ENCODE data around the gene SLC13A5. TPM values are rescaled to one million over a fixed set of nuclear protein-coding genes. Genes with fewer than 3 reads are reported as not detected.

SLC13A5 gene
- total and polyA plus RNA-seq, 2 donors (not counting 1 experiment from before 2014, with no cell fraction given) = not detected

DNA sequence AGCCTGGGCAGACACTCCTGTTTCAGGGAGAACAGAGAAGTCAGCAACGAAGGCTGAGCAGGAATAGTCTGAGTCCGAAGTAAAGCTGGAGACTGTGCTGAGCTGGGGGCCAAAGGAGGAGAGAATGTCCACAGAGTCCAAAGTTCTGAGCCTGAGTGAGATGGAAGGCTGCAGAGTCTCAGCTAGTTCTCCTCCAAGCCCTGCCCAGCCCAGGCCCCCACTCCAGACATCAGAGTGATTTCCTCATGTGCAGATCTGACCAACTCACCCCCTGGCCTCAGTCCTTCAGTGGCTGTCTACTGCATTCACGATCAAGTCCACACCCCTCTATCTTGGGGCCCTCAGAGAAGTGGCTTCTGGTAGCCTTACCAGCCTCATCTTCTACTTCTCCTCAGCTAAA lies 21.6 kb downstream of the SLC13A5 start:
- TF ChIP-seq EZH2 (IDR thresholded peaks at IDR 0.05; ENCODE audit: borderline replicate concordance, insufficient read depth, low read depth, low read length, poor library complexity, severe bottlenecking) (no peak), CTCF (IDR thresholded peaks at IDR 0.05) (no peak)
- Mint-ChIP-seq H3K4me3 (no peak overlapping the region), H3K27ac (no peak overlapping the region), H3K27me3 (peaks cover 53% of the 10 kb centered on the region), H3K4me1 (no peaks in the 10 kb centered on the region), H3K9me3 (ENCODE audit: insufficient read depth) (no peaks in the 10 kb centered on the region)
- no peak overlapping the region for H3K9ac ChIP-seq (ENCODE audit: low read length)
- WGBS (ENCODE audit: insufficient coverage) = 73% methylated on average over 1 of the region's 3 CpGs
- no peak overlapping the region for H2AFZ ChIP-seq (ENCODE audit: insufficient read depth, low read depth, low read length, poor library complexity, severe bottlenecking)
- H3K4me1 ChIP-seq (ENCODE audit: control insufficient read depth in 2 of 2, insufficient read depth in 2 of 2, low read length in 2 of 2) = no peaks in the 10 kb centered on the region
- intact Hi-C loops (cut with micrococcal nuclease) = no loop called here
- ATAC-seq (ENCODE audit: low read depth) (no peak), DNase-seq (no peak)
- H3K27ac ChIP-seq (ENCODE audit: low read length in 2 of 2) = no peak overlapping the region
- peaks cover 0 to 15% (median 0%) of the 10 kb centered on the region in 4 experiments for H3K27me3 ChIP-seq (replicated peaks in 1 of 4; ENCODE audit: control extremely low read depth in 1 of 4, control insufficient read depth in 3 of 4, insufficient read depth in 4 of 4, low read length in 3 of 4)
- no peaks in the 10 kb centered on the region for H3K9me3 ChIP-seq (ENCODE audit: control extremely low read depth in 1 of 3, control insufficient read depth in 2 of 3, insufficient read depth in 1 of 3, low read length in 2 of 3)
- H3K4me3 ChIP-seq (ENCODE audit: control extremely low read depth in 1 of 5, extremely low read depth in 1 of 5, insufficient read depth in 1 of 5, low read depth in 2 of 5, low read length in 4 of 5) = no peak overlapping the region
- CTCF ChIA-PET = no interaction called here
- H3K4me2 ChIP-seq (replicated peaks; ENCODE audit: low read depth, low read length, poor library complexity, severe bottlenecking) = no peak overlapping the region
- no peaks in the 10 kb centered on the region for H3K36me3 ChIP-seq (replicated peaks in 1 of 2; ENCODE audit: control extremely low read depth in 1 of 2, control insufficient read depth in 1 of 2, extremely low read depth in 1 of 2, insufficient read depth in 2 of 2, low read length in 1 of 2)
- no peaks in the 10 kb centered on the region for H4K20me1 ChIP-seq (ENCODE audit: control insufficient read depth, insufficient read depth, low read length, poor library complexity, severe bottlenecking)
- POLR2A ChIA-PET = no interaction called here
- H3K79me2 ChIP-seq (ENCODE audit: control insufficient read depth, insufficient read depth, low read length) = no peaks in the 10 kb centered on the region

GRCh38 chr17:6690641-6691040 lies 22.5 kb downstream of the SLC13A5 start:
- no peaks in the 10 kb centered on the region for H3K4me1 ChIP-seq (ENCODE audit: control insufficient read depth in 2 of 2, insufficient read depth in 2 of 2, low read length in 2 of 2)
- no peak overlapping the region for H3K4me2 ChIP-seq (replicated peaks; ENCODE audit: low read depth, low read length, poor library complexity, severe bottlenecking)
- ATAC-seq (ENCODE audit: low read depth) (no peak), DNase-seq (no peak)
- H3K27ac ChIP-seq (ENCODE audit: low read length in 2 of 2) = no peak overlapping the region
- peaks cover 51% of the 10 kb centered on the region for H3K27me3 Mint-ChIP-seq
- H2AFZ ChIP-seq (ENCODE audit: insufficient read depth, low read depth, low read length, poor library complexity, severe bottlenecking) = no peak overlapping the region
- no peaks in the 10 kb centered on the region for H3K9me3 ChIP-seq (ENCODE audit: control extremely low read depth in 1 of 3, control insufficient read depth in 2 of 3, insufficient read depth in 1 of 3, low read length in 2 of 3)
- ChIA-PET POLR2A (no interaction called here), CTCF (no interaction called here)
- TF ChIP-seq EZH2 (IDR thresholded peaks at IDR 0.05; ENCODE audit: borderline replicate concordance, insufficient read depth, low read depth, low read length, poor library complexity, severe bottlenecking) = no peak
- 88% methylated on average over 11 of the region's 11 CpGs for WGBS (ENCODE audit: insufficient coverage)
- no peak overlapping the region for H3K4me3 Mint-ChIP-seq
- H4K20me1 ChIP-seq (ENCODE audit: control insufficient read depth, insufficient read depth, low read length, poor library complexity, severe bottlenecking) = no peaks in the 10 kb centered on the region
- peaks cover 0 to 13% (median 0%) of the 10 kb centered on the region in 4 experiments for H3K27me3 ChIP-seq (replicated peaks in 1 of 4; ENCODE audit: control extremely low read depth in 1 of 4, control insufficient read depth in 3 of 4, insufficient read depth in 4 of 4, low read length in 3 of 4)
- intact Hi-C loops (cut with micrococcal nuclease) = no loop called here
- no peaks in the 10 kb centered on the region for H3K9me3 Mint-ChIP-seq (ENCODE audit: insufficient read depth)
- no peak overlapping the region for H3K4me3 ChIP-seq (ENCODE audit: control extremely low read depth in 1 of 5, extremely low read depth in 1 of 5, insufficient read depth in 1 of 5, low read depth in 2 of 5, low read length in 4 of 5)
- H3K4me1 Mint-ChIP-seq = no peaks in the 10 kb centered on the region
- H3K36me3 ChIP-seq (replicated peaks in 1 of 2; ENCODE audit: control extremely low read depth in 1 of 2, control insufficient read depth in 1 of 2, extremely low read depth in 1 of 2, insufficient read depth in 2 of 2, low read length in 1 of 2) = no peaks in the 10 kb centered on the region
- no peak overlapping the region for H3K27ac Mint-ChIP-seq
- no peaks in the 10 kb centered on the region for H3K79me2 ChIP-seq (ENCODE audit: control insufficient read depth, insufficient read depth, low read length)
- no peak overlapping the region for H3K9ac ChIP-seq (ENCODE audit: low read length)

Measured in B cell (primary cell).